ENCODE results near the gene RANBP9. TPM values are rescaled to one million over a fixed set of nuclear protein-coding genes. Genes with fewer than 3 reads are reported as not detected.

RANBP9 gene
- total and polyA plus RNA-seq, 2 experiments from 2014 or later: 24.2 to 36.1 TPM

GRCh38 chr6:13716225-13716954, 4.8 kb upstream of the RANBP9 start:
- Histone ChIP-seq H3K27ac (no peak overlapping the region), H3K4me1 (ENCODE audit: insufficient read depth) (no peaks in the 10 kb centered on the region), H3K4me3 (no peak overlapping the region), H2AFZ (no peak overlapping the region), H3K36me3 (replicated peaks; ENCODE audit: insufficient read depth, low read depth) (no peaks in the 10 kb centered on the region), H3K27me3 (no peaks in the 10 kb centered on the region), H3K4me2 (no peak overlapping the region), H3K9me3 (ENCODE audit: low read depth) (no peaks in the 10 kb centered on the region), H4K20me1 (ENCODE audit: insufficient read depth, poor library complexity, severe bottlenecking) (no peaks in the 10 kb centered on the region), H3K9me2 (replicated peaks; ENCODE audit: insufficient read depth) (no peaks in the 10 kb centered on the region), H3K79me2 (peaks cover 3% of the 10 kb centered on the region)
- DNase-seq (ENCODE audit: low spot score): no peak
- no peak for TF ChIP-seq EZH2 (IDR thresholded peaks at IDR 0.05; ENCODE audit: borderline replicate concordance)
- no peak for TF ChIP-seq CTCF (IDR thresholded peaks at IDR 0.05; ENCODE audit: poor library complexity)
- no peak for TF ChIP-seq EZH2phosphoT487 (IDR thresholded peaks at IDR 0.05; ENCODE audit: low read depth, severe bottlenecking, unreplicated experiment)
- 96% methylated on average over 39 of the region's 39 CpGs for WGBS (ENCODE audit: low lambda C conversion rate, missing lambda C conversion rate)

- Histone ChIP-seq H3K27me3 (no peaks in the 10 kb centered on the region), H3K4me3 (no peak overlapping the region), H3K9me2 (replicated peaks; ENCODE audit: insufficient read depth) (no peaks in the 10 kb centered on the region), H3K27ac (no peak overlapping the region), H3K4me1 (ENCODE audit: insufficient read depth) (no peaks in the 10 kb centered on the region), H3K79me2 (peaks cover 7% of the 10 kb centered on the region), H3K4me2 (no peak overlapping the region), H4K20me1 (ENCODE audit: insufficient read depth, poor library complexity, severe bottlenecking) (no peaks in the 10 kb centered on the region), H3K9me3 (ENCODE audit: low read depth) (no peaks in the 10 kb centered on the region), H2AFZ (no peak overlapping the region), H3K36me3 (replicated peaks; ENCODE audit: insufficient read depth, low read depth) (no peaks in the 10 kb centered on the region)
- no peak for DNase-seq (ENCODE audit: low spot score)
- 96% methylated on average over 3 of the region's 3 CpGs for WGBS (ENCODE audit: low lambda C conversion rate, missing lambda C conversion rate)
- TF ChIP-seq EZH2phosphoT487 (IDR thresholded peaks at IDR 0.05; ENCODE audit: low read depth, severe bottlenecking, unreplicated experiment): no peak
- TF ChIP-seq EZH2 (IDR thresholded peaks at IDR 0.05; ENCODE audit: borderline replicate concordance): no peak
- no peak for TF ChIP-seq CTCF (IDR thresholded peaks at IDR 0.05; ENCODE audit: poor library complexity)
These were observed 3.8 kb upstream of the RANBP9 start for GRCh38 chr6:13715444-13715883.

- peak overlapping the region; percentile 92 for H2AFZ ChIP-seq
- peaks cover 36% of the 10 kb centered on the region for H3K79me2 ChIP-seq
- H4K20me1 ChIP-seq (ENCODE audit: insufficient read depth, poor library complexity, severe bottlenecking): peaks cover 19% of the 10 kb centered on the region
- peak overlapping the region; percentile 45 for H3K4me3 ChIP-seq
- no peaks in the 10 kb centered on the region for H3K36me3 ChIP-seq (replicated peaks; ENCODE audit: insufficient read depth, low read depth)
- H3K27me3 ChIP-seq: no peaks in the 10 kb centered on the region
- no peak for DNase-seq (ENCODE audit: low spot score)
- no peaks in the 10 kb centered on the region for H3K9me2 ChIP-seq (replicated peaks; ENCODE audit: insufficient read depth)
- WGBS (ENCODE audit: low lambda C conversion rate, missing lambda C conversion rate): 13% methylated on average over 4 of the region's 4 CpGs
- no peak for TF ChIP-seq EZH2phosphoT487 (IDR thresholded peaks at IDR 0.05; ENCODE audit: low read depth, severe bottlenecking, unreplicated experiment)
- TF ChIP-seq EZH2 (IDR thresholded peaks at IDR 0.05; ENCODE audit: borderline replicate concordance): no peak
- TF ChIP-seq CTCF (IDR thresholded peaks at IDR 0.05; ENCODE audit: poor library complexity): no peak
- peak overlapping the region; percentile 79 for H3K4me2 ChIP-seq
- H3K4me1 ChIP-seq (ENCODE audit: insufficient read depth): peaks cover 9% of the 10 kb centered on the region
- H3K27ac ChIP-seq: peak overlapping the region; percentile 94
- H3K9me3 ChIP-seq (ENCODE audit: low read depth): no peaks in the 10 kb centered on the region
These were observed 914 bp upstream of the RANBP9 start for GRCh38 chr6:13712599-13712898.

Data from hepatocyte (in vitro differentiated cells).